ENCODE data around the gene TTL.
"Not testable (repeated sequence)": the region's sequence is repeated elsewhere in the genome, so short reads cannot be mapped to it uniquely, and the experiment has no call there.

- TF ChIP-seq CTCF (conservative IDR thresholded peaks at IDR 0.05; ENCODE audit: low read depth, low read length); EZH2phosphoT487 (IDR thresholded peaks at IDR 0.05; ENCODE audit: borderline replicate concordance, low read length): not testable (repeated sequence)
These were observed 13.9 kb downstream of the TTL start for GRCh38 chr2:112495878-112496277.
